Measurements from ENCODE around the gene TBL3. TPM values are rescaled to one million over a fixed set of nuclear protein-coding genes. Genes with fewer than 3 reads are reported as not detected.
"Not testable (repeated sequence)": the region's sequence is repeated elsewhere in the genome, so short reads cannot be mapped to it uniquely, and the experiment has no call there.

The TBL3 gene
- total RNA-seq, 1 experiment from 2014 or later, result 32.0 TPM

- no peak for DNase-seq (ENCODE audit: extremely low read depth, low read depth)
Measured at GRCh38 chr16:1998852-1999801, 27.3 kb downstream of the TBL3 start.

- no peak for DNase-seq (ENCODE audit: extremely low read depth, low read depth)
Measured at GRCh38 chr16:1999866-2000514, 28.1 kb downstream of the TBL3 start.

DNA sequence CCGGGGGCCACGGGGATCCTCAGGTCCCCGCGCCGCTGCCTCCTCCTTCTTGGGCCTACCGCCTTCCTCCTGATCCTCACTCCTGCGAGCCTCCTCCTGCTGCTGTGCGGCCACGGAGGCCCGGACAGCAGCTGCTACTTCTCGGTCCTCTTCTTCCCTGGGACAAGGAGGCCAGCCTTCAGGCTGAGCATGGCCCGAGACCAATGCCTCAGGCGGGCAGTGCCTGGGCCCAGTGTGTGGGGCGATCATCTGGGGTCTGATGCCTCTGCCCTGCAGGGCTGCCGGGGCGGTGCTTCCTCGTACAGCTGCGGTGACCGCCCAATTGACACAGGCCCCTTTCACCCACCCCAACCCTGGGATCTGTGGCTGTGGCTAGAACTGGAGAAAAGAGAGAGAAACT, 29.2 kb downstream of the TBL3 start:
- no peak for DNase-seq (ENCODE audit: extremely low read depth, low read depth)

DNA sequence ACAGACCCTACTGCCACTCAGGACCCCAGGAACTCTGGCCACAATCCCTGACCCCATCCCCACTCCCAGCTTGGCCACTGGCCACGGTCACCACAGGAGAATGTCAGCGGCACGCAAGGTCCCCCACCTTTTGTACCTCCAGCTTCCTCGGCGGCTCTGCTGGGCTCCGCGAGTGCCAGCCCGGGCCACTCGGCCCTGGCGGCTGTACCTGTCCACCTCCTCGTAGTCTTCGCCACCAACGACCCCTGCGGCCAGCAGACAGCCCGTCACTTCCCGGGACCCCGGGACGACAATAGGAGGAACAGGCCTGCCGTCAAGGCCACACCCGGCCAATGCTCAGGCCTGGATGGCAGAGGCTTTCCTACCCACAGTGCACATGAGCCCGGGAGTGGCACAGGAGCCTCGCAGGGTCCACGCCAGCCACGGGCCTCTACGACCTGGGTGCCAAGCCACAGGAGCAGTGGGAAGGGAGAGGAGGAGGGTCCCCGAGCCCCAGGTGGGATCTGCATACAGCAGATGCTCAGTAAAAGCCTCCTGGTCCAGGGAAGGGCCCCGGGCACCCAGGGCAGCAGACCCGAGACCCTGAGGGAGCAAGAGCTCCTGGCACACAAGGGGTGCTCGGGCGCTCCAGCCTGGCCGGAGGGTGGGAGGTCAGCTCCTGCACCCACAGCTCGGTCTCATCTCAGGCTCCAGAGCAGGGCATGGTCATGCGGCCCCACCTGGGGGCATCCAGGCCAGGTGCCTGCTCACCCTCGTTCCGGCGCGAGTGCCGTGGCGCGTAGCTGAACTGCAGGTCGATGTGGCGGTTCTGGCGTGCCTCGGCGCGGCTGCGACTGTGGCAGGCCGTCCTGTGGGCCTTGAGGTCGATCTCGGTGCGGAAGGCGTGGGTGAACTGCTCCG, 29.9 kb downstream of the TBL3 start:
- no peak for DNase-seq (ENCODE audit: extremely low read depth, low read depth)

DNA sequence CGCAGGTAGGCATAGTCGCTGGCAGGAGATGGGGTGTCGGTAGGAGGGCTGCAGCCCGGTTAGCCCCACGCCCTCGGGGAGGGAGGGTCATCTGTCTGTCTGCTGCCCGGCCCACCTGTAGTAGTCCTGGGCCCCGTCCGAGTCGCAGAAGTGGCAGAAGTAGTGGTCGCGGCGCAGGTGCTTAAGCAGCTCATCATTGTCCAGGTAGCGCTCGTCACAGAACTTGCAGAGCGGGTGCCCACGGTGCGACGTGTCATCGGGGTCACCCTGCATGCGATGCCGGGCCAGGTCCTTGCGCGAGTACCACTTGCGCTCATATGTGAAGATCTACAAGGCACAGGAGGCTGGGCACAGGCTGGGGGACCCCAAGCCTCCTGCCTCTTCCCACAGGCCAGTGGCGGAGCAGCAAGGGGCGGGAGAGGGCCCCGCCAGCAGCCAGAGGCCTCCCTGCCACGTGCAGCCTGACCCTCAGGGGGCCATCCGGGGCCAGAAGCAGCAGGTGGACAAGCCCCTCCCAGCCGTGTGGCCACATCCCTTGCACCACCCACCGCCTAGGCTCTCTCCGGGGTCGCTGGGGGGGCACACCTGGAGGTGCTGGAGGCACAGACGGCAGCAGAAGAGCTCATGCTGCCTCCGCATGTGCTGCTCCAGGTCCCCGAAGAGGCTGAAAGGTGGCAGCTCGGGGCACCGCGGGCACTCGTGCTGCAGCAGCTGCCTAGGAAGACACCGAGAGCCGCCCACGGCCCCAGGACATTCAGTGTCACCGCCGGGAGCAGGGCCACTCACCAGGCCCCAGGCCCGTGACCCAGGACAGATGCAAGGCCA, 30.8 kb downstream of the TBL3 start:
- DNase-seq (ENCODE audit: extremely low read depth, low read depth), result no peak

- no peak for DNase-seq (ENCODE audit: extremely low read depth, low read depth)
Measured at GRCh38 chr16:2003231-2003826, 31.5 kb downstream of the TBL3 start.

- DNase-seq (ENCODE audit: extremely low read depth, low read depth), result peak; percentile 91
Measured at GRCh38 chr16:2003827-2004641, 32.2 kb downstream of the TBL3 start.

DNA sequence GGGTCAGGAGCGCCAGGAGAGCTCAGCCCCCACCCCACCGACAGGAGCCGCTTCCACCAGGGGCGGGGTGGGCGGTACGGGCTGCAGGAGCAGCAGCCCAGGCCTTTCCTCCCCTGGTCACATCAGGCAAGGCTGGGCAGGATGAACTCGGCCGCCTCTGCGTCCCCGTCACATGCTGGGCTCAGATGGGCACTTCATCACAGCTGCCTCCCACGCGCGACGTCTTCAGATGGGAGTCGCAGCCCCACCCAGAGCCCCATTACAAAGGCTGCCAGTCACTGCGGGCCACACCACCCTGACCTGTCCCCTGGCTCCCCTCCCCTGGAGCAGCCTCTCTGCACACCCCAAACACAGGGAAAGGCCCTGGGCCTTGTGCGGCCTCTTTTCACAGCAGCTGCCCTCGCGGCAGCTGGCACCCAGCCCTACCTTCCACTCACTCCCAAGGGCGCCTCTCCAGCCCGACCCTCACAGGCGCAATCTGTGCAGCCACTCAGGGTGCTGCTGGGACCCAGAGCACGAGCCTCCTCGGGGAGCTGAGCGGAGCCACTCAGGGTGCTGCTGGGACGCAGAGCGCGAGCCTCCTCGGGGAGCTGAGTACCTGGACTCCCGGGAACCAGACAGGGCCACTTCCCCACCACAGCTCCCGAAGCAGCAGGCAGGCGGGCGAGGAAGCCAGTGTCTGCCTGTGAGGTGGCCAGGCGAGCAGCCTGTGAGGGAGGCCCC, 33.1 kb downstream of the TBL3 start:
- no peak for DNase-seq (ENCODE audit: extremely low read depth, low read depth)

- peak; percentile 77 for DNase-seq (ENCODE audit: extremely low read depth, low read depth)
Measured at GRCh38 chr16:2005646-2006045, 33.8 kb downstream of the TBL3 start.

GRCh38 chr16:2006317-2006716, 34.5 kb downstream of the TBL3 start:
- no peak for DNase-seq (ENCODE audit: extremely low read depth, low read depth)

GRCh38 chr16:2007081-2007836, 35.4 kb downstream of the TBL3 start:
- no peak for DNase-seq (ENCODE audit: extremely low read depth, low read depth)

GRCh38 chr16:2008009-2008526, 36.2 kb downstream of the TBL3 start:
- DNase-seq (ENCODE audit: extremely low read depth, low read depth), result no peak

GRCh38 chr16:2008631-2009163, 36.8 kb downstream of the TBL3 start:
- DNase-seq (ENCODE audit: extremely low read depth, low read depth), result no peak

DNA sequence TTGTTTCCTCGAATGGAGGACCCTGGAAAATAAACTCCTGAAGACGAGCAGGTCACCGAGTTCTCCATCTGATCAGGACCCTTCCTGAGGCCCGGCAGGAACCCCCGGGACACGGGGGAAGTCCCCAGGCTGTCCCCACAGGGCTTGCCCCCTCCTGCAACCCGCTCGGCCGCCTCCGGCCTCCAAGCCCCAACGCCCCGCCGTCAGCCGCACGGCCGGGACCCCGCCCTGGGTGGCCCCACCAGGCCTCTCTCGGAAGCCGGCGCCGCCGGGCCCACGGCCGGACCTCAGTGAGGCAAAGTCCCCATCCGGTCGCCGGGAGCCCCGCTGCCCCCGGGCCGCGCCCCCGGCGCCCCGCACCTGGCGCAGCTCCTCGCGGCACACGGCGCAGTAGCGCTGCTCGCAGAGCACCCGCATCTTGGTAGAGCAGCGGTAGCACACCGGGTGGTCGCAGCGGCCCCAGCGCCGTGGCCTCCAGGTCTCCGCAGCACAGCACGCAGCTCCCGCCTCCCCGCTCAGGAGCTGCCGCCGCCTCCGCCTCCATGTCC, 37.4 kb downstream of the TBL3 start:
- no peak for DNase-seq (ENCODE audit: extremely low read depth, low read depth)

GRCh38 chr16:2009791-2010510, 38.1 kb downstream of the TBL3 start, which contains the start of gene ZNF598:
Gene ZNF598 (minus strand): TSS chr16:2009821.
- DNase-seq (ENCODE audit: extremely low read depth, low read depth), result peak; percentile 79

- not testable (repeated sequence) for DNase-seq (ENCODE audit: extremely low read depth, low read depth)
Measured at GRCh38 chr16:2011726-2012125, 39.9 kb downstream of the TBL3 start.

Data from NCI-H460 (cell line).